H9 (cell line): Measurements from ENCODE around the gene HS2ST1. TPM values are rescaled to one million over a fixed set of nuclear protein-coding genes. Genes with fewer than 3 reads are reported as not detected.

Experiments
- DNase-seq: peaks from one replicate; pipeline ENCODE4 v3.0.0-alpha.2; 2017
- H2AFZ ChIP-seq: one replicate; pipeline ENCODE4 v1.6.1; 2013; ENCODE audit warnings: mild to moderate bottlenecking, low read length, control low read depth, moderate library complexity
- H2AK5ac ChIP-seq: 2 replicates; pipeline ENCODE4 v1.6.1; 2013; ENCODE audit warnings: low read length, control low read depth, mixed read lengths; ENCODE audit not compliant: insufficient read length
- H2BK120ac ChIP-seq: one replicate; pipeline ENCODE4 v1.6.1; 2013; ENCODE audit warnings: low read depth, mild to moderate bottlenecking, low read length, control low read depth, inconsistent platforms; ENCODE audit not compliant: poor library complexity, severe bottlenecking
- H2BK12ac ChIP-seq: 2 replicates; pipeline ENCODE4 v1.6.1; 2013; ENCODE audit warnings: low read length, control low read depth, mixed read lengths, low read depth; ENCODE audit not compliant: insufficient read length
- H2BK15ac ChIP-seq: 2 replicates; pipeline ENCODE4 v1.6.1; 2013; ENCODE audit warnings: low read depth, low read length, control low read depth
- H2BK20ac ChIP-seq: one replicate; pipeline ENCODE4 v1.6.1; 2013; ENCODE audit warnings: low read depth, mild to moderate bottlenecking, low read length, control low read depth, inconsistent platforms; ENCODE audit not compliant: poor library complexity, severe bottlenecking
- H2BK5ac ChIP-seq: 2 replicates; pipeline ENCODE4 v1.6.1; 2013; ENCODE audit warnings: low read length, control low read depth, mixed read lengths; ENCODE audit not compliant: insufficient read length
- H3K14ac ChIP-seq: 2 replicates; pipeline ENCODE4 v1.6.1; 2013; ENCODE audit warnings: low read length, control low read depth; ENCODE audit not compliant: insufficient read depth
- H3K18ac ChIP-seq: 2 replicates; pipeline ENCODE4 v1.6.1; 2013; ENCODE audit warnings: low read depth, mild to moderate bottlenecking, mixed read lengths, low read length, control low read depth; ENCODE audit not compliant: insufficient read length
- H3K23ac ChIP-seq: 2 replicates; pipeline ENCODE4 v1.6.1; 2013; ENCODE audit warnings: low read length, control low read depth, mixed read lengths, low read depth; ENCODE audit not compliant: insufficient read length
- H3K23me2 ChIP-seq: 2 replicates; pipeline ENCODE4 v1.6.1; 2013; ENCODE audit warnings: low read depth, mild to moderate bottlenecking, mixed read lengths, low read length, control low read depth; ENCODE audit not compliant: insufficient read length, poor library complexity, severe bottlenecking
- H3K27ac ChIP-seq: 2 replicates; pipeline ENCODE4 v1.5.1; 2013; ENCODE audit warnings: low read length, control low read depth, mixed read lengths, low read depth; ENCODE audit not compliant: insufficient read length
- H3K27me3 ChIP-seq: 2 replicates; pipeline ENCODE4 v1.6.1; 2013; ENCODE audit warnings: low read length, control low read depth, inconsistent platforms; ENCODE audit not compliant: insufficient read depth
- H3K4ac ChIP-seq: 2 replicates; pipeline ENCODE4 v1.6.1; 2013; ENCODE audit warnings: low read depth, mild to moderate bottlenecking, control low read depth, inconsistent platforms, low read length, moderate library complexity
- H3K4me1 ChIP-seq: 2 replicates; pipeline ENCODE4 v1.6.1; 2013; ENCODE audit warnings: low read length, control low read depth, inconsistent platforms; ENCODE audit not compliant: insufficient read depth
- H3K4me2 ChIP-seq: 2 replicates; pipeline ENCODE4 v1.6.1; 2013; ENCODE audit warnings: low read length, control low read depth, mixed read lengths; ENCODE audit not compliant: insufficient read length, insufficient read depth
- H3K56ac ChIP-seq: 2 replicates; pipeline ENCODE4 v1.6.1; 2013; ENCODE audit warnings: low read depth, mild to moderate bottlenecking, mixed read lengths, low read length, control low read depth; ENCODE audit not compliant: insufficient read length
- H3K79me1 ChIP-seq: 2 replicates; pipeline ENCODE4 v1.6.1; 2013; ENCODE audit warnings: low read depth, mild to moderate bottlenecking, moderate library complexity, low read length, control low read depth, inconsistent platforms; ENCODE audit not compliant: insufficient read depth, poor library complexity, severe bottlenecking
- H3K79me2 ChIP-seq: 2 replicates; pipeline ENCODE4 v1.6.1; 2013; ENCODE audit warnings: low read length, control low read depth, inconsistent platforms; ENCODE audit not compliant: insufficient read depth
- H3K9ac ChIP-seq: 2 replicates; pipeline ENCODE4 v1.6.1; 2013; ENCODE audit warnings: low read length, control low read depth, mixed read lengths; ENCODE audit not compliant: insufficient read length; ENCODE audit errors: extremely low read depth
- H3K9me3 ChIP-seq: one replicate; pipeline ENCODE4 v1.6.1; 2013; ENCODE audit warnings: low read depth, low read length, inconsistent platforms; ENCODE audit not compliant: control insufficient read depth
- H3T11ph ChIP-seq: one replicate; pipeline ENCODE4 v1.6.1; 2013; ENCODE audit warnings: mild to moderate bottlenecking, low read length, control low read depth, inconsistent platforms
- H4K20me1 ChIP-seq: one replicate; pipeline ENCODE4 v1.6.1; 2013; ENCODE audit not compliant: control insufficient read depth, insufficient read length, insufficient read depth
- H4K5ac ChIP-seq: 2 replicates; pipeline ENCODE4 v1.6.1; 2013; ENCODE audit warnings: low read depth, mild to moderate bottlenecking, mixed read lengths, low read length, control low read depth; ENCODE audit not compliant: insufficient read length
- H4K8ac ChIP-seq: replicated peaks from 2 replicates; pipeline ENCODE4 v1.6.1; 2013; ENCODE audit warnings: low read length, control low read depth, mixed read lengths, low read depth; ENCODE audit not compliant: insufficient read length
- H4K91ac ChIP-seq: 2 replicates; pipeline ENCODE4 v1.6.1; 2013; ENCODE audit warnings: low read depth, mild to moderate bottlenecking, moderate library complexity, mixed read lengths, low read length, control low read depth; ENCODE audit not compliant: insufficient read length
- H3K27ac Mint-ChIP-seq, 3 experiments: 2 replicates in 2 of 3; 3 replicates in 1 of 3; pipeline ENCODE4 v1.8.0; 2020 to 2021; ENCODE audit warnings: mixed read lengths in 3 of 3, mild to moderate bottlenecking in 1 of 3, moderate library complexity in 1 of 3
- H3K27me3 Mint-ChIP-seq: 2 replicates; pipeline ENCODE4 v1.8.0; 2021; ENCODE audit warnings: low read depth, mild to moderate bottlenecking, moderate library complexity, mixed read lengths
- H3K36me3 Mint-ChIP-seq, 3 experiments: 2 replicates in 2 of 3; 3 replicates in 1 of 3; pipeline ENCODE4 v1.8.0; 2020 to 2021; ENCODE audit warnings: low read depth in 3 of 3, mixed read lengths in 3 of 3; ENCODE audit not compliant: insufficient read depth in 1 of 3
- H3K4me1 Mint-ChIP-seq, 2 experiments: 2 replicates each; pipeline ENCODE4 v1.8.0; 2020; ENCODE audit warnings: mixed read lengths in 2 of 2
- H3K4me3 Mint-ChIP-seq, 2 experiments: 2 replicates in 1 of 2; 3 replicates in 1 of 2; pipeline ENCODE4 v1.8.0; 2020 to 2021; ENCODE audit warnings: mild to moderate bottlenecking in 2 of 2, mixed read lengths in 2 of 2, moderate library complexity in 1 of 2
- H3K9me3 Mint-ChIP-seq, 2 experiments: 2 replicates in 1 of 2; 3 replicates in 1 of 2; pipeline ENCODE4 v1.8.0; 2020; ENCODE audit warnings: mild to moderate bottlenecking in 2 of 2, mixed read lengths in 2 of 2, moderate library complexity in 1 of 2
- WGBS: extraction: QIAGEN DNeasy Blood & Tissue Kit; methylation state at CpG from one replicate; pipeline ENCODE4 v1.1.7; 2013; ENCODE audit warnings: missing lambda C conversion rate, low lambda C conversion rate, mixed read lengths; ENCODE audit not compliant: insufficient read length; ENCODE audit errors: extremely low coverage; 5-methylcytosine and 5-hydroxymethylcytosine counted together
- total RNA-seq: library from RNA; stranded (reverse); gene quantifications from 2 replicates; pipeline ENCODE4 v1.2.1, GENCODE V29; 2021
- TF ChIP-seq, protein P1 (sequence below): fragments of 200-600 bp; sonication (generic); conservative IDR thresholded peaks from 3 replicates; pipeline ENCODE4 v1.8.0; 2021; ENCODE audit warnings: antibody characterized with exemption, mild to moderate bottlenecking

The HS2ST1 gene
- total RNA-seq, 1 experiment from 2014 or later: 20.1 TPM

GRCh38 chr1:87155170-87155569 lies 240.7 kb downstream of the HS2ST1 start:
- Histone ChIP-seq H3K23ac (no peak overlapping the region), H3K27me3 (no peaks in the 10 kb centered on the region), H3K56ac (no peak overlapping the region), H3K14ac (no peak overlapping the region), H3K18ac (no peak overlapping the region), H4K8ac (no peak overlapping the region), H3K79me2 (no peaks in the 10 kb centered on the region), H3K27ac (no peak overlapping the region), H2BK120ac (no peak overlapping the region), H3K4me1 (no peaks in the 10 kb centered on the region), H2BK15ac (no peak overlapping the region), H2BK20ac (no peak overlapping the region), H3K4me2 (no peak overlapping the region), H3K4ac (no peak overlapping the region), H3T11ph (no peak overlapping the region), H4K20me1 (no peaks in the 10 kb centered on the region), H3K79me1 (no peaks in the 10 kb centered on the region), H2BK12ac (no peak overlapping the region), H4K91ac (no peak overlapping the region), H3K23me2 (no peaks in the 10 kb centered on the region), H2AK5ac (no peak overlapping the region), H2AFZ (no peak overlapping the region), H3K9me3 (no peaks in the 10 kb centered on the region), H3K9ac (no peak overlapping the region), H2BK5ac (no peak overlapping the region), H4K5ac (no peak overlapping the region)
- peaks cover 18% of the 10 kb centered on the region for H3K27me3 Mint-ChIP-seq
- TF ChIP-seq, protein P1, sequence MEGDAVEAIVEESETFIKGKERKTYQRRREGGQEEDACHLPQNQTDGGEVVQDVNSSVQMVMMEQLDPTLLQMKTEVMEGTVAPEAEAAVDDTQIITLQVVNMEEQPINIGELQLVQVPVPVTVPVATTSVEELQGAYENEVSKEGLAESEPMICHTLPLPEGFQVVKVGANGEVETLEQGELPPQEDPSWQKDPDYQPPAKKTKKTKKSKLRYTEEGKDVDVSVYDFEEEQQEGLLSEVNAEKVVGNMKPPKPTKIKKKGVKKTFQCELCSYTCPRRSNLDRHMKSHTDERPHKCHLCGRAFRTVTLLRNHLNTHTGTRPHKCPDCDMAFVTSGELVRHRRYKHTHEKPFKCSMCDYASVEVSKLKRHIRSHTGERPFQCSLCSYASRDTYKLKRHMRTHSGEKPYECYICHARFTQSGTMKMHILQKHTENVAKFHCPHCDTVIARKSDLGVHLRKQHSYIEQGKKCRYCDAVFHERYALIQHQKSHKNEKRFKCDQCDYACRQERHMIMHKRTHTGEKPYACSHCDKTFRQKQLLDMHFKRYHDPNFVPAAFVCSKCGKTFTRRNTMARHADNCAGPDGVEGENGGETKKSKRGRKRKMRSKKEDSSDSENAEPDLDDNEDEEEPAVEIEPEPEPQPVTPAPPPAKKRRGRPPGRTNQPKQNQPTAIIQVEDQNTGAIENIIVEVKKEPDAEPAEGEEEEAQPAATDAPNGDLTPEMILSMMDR: no peak
- no peak for DNase-seq
- peaks cover 20 to 34% of the 10 kb centered on the region in 2 experiments for H3K4me1 Mint-ChIP-seq
- H3K27ac Mint-ChIP-seq: no peak overlapping the region
- no peaks in the 10 kb centered on the region; a peak in 1 of 7 replicates for H3K36me3 Mint-ChIP-seq
- no peak overlapping the region for H3K4me3 Mint-ChIP-seq
- H3K9me3 Mint-ChIP-seq: no peaks in the 10 kb centered on the region
- WGBS: no CpG with 5 or more reads among the region's 6 CpGs
